ENCODE results near the gene SHQ1.

Gene SHQ1

GRCh38 chr3:72860846-72861245 lies 12.6 kb upstream of the SHQ1 start:
- Histone ChIP-seq H3K36me3 (ENCODE audit: control insufficient read depth, insufficient read depth, low read length) (no peaks in the 10 kb centered on the region), H3K27me3 (replicated peaks; ENCODE audit: control insufficient read depth, insufficient read depth, low read length) (no peaks in the 10 kb centered on the region), H3K4me3 (replicated peaks; ENCODE audit: low read depth, low read length) (no peak overlapping the region)
- TF ChIP-seq, protein P1, sequence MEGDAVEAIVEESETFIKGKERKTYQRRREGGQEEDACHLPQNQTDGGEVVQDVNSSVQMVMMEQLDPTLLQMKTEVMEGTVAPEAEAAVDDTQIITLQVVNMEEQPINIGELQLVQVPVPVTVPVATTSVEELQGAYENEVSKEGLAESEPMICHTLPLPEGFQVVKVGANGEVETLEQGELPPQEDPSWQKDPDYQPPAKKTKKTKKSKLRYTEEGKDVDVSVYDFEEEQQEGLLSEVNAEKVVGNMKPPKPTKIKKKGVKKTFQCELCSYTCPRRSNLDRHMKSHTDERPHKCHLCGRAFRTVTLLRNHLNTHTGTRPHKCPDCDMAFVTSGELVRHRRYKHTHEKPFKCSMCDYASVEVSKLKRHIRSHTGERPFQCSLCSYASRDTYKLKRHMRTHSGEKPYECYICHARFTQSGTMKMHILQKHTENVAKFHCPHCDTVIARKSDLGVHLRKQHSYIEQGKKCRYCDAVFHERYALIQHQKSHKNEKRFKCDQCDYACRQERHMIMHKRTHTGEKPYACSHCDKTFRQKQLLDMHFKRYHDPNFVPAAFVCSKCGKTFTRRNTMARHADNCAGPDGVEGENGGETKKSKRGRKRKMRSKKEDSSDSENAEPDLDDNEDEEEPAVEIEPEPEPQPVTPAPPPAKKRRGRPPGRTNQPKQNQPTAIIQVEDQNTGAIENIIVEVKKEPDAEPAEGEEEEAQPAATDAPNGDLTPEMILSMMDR (IDR thresholded peaks at IDR 0.05; ENCODE audit: insufficient read depth, low read length, poor library complexity, severe bottlenecking), result no peak
- DNase-seq (ENCODE audit: extremely low read depth, insufficient read length), result no peak

DNA sequence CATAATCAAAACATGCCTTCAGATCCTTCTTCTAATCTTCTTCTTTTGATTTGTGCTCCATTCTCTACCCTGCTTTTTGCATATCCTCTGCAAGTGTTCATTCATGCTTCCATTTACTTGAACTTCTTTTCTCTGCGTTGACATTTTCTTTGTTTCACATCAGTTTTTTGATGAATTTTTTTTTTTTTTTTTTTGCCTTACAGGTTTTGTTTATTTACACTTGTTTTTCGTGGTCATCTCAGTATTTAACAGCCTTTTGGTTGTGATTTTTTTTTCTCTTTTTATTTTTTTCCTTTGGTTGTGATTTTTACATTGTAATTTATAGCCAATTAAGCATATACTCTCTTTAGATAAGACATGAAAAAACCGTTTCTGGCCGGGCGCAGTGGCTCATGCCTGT lies 11.8 kb upstream of the SHQ1 start:
- no peak overlapping the region for H3K4me3 ChIP-seq (replicated peaks; ENCODE audit: low read depth, low read length)
- TF ChIP-seq, protein P1 (IDR thresholded peaks at IDR 0.05; ENCODE audit: insufficient read depth, low read length, poor library complexity, severe bottlenecking), result no peak

GRCh38 chr3:72855001-72855400 lies 6.8 kb upstream of the SHQ1 start:
- DNase-seq (ENCODE audit: extremely low read depth, insufficient read length), result no peak
- TF ChIP-seq, protein P1 (IDR thresholded peaks at IDR 0.05; ENCODE audit: insufficient read depth, low read length, poor library complexity, severe bottlenecking), result no peak
- Histone ChIP-seq H3K27me3 (replicated peaks; ENCODE audit: control insufficient read depth, insufficient read depth, low read length) (no peaks in the 10 kb centered on the region), H3K4me3 (replicated peaks; ENCODE audit: low read depth, low read length) (no peak overlapping the region), H3K36me3 (ENCODE audit: control insufficient read depth, insufficient read depth, low read length) (no peaks in the 10 kb centered on the region)

More for the DNA sequence above, 11.8 kb upstream of the SHQ1 start:
- Histone ChIP-seq H3K27me3 (replicated peaks; ENCODE audit: control insufficient read depth, insufficient read depth, low read length) (no peaks in the 10 kb centered on the region), H3K36me3 (ENCODE audit: control insufficient read depth, insufficient read depth, low read length) (no peaks in the 10 kb centered on the region)
- no peak for DNase-seq (ENCODE audit: extremely low read depth, insufficient read length)

- H3K4me3 ChIP-seq (replicated peaks; ENCODE audit: low read depth, low read length), result peak overlapping the region; percentile 98
- no peak for DNase-seq (ENCODE audit: extremely low read depth, insufficient read length)
- TF ChIP-seq, protein P1 (IDR thresholded peaks at IDR 0.05; ENCODE audit: insufficient read depth, low read length, poor library complexity, severe bottlenecking), result no peak
- no peaks in the 10 kb centered on the region for H3K27me3 ChIP-seq (replicated peaks; ENCODE audit: control insufficient read depth, insufficient read depth, low read length)
- H3K36me3 ChIP-seq (ENCODE audit: control insufficient read depth, insufficient read depth, low read length), result no peaks in the 10 kb centered on the region
Measured at GRCh38 chr3:72848703-72849081, 447 bp upstream of the SHQ1 start.

DNA sequence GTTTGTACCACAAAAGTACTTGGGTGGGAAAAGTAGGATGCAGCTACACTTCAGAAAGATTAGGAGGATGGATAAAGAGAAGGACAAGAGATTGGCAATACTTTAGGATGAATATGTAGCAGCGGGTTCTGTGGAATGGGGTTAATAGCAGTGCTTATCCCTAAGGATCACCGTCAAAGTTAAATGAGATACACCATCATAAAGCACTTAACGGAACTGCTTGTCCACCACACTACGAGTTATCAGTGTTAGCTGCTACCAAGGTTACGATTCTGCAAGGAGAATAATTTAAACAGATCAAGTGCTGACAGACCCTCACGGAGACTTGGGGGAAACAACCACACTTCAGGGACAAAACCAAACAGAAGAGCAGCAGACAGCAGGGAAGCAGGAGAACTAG lies 963 bp downstream of the SHQ1 start:
- H3K4me3 ChIP-seq (replicated peaks; ENCODE audit: low read depth, low read length), result peak overlapping the region; percentile 98
- DNase-seq (ENCODE audit: extremely low read depth, insufficient read length), result no peak
- H3K36me3 ChIP-seq (ENCODE audit: control insufficient read depth, insufficient read depth, low read length), result no peaks in the 10 kb centered on the region
- TF ChIP-seq, protein P1 (IDR thresholded peaks at IDR 0.05; ENCODE audit: insufficient read depth, low read length, poor library complexity, severe bottlenecking), result no peak
- H3K27me3 ChIP-seq (replicated peaks; ENCODE audit: control insufficient read depth, insufficient read depth, low read length), result no peaks in the 10 kb centered on the region

DNA sequence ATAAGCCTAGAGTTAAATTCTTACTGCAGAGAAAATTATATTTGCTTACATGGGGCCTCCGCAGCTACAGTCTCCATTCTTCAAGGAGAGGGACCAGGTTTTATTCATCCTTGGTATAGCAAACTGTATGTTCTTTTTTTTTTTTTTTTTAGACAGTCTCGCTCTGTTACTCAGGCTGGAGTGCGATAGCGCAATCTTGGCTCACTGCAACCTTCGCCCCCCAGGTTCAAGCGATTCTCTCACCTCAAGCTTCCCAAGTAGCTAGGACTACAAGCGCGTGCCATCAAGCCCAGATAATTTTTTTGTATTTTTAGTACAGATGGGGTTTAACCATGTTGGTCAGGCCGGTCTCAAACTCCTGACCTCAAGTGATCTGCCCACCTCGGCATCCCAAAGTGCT lies 2.1 kb downstream of the SHQ1 start:
- TF ChIP-seq, protein P1 (IDR thresholded peaks at IDR 0.05; ENCODE audit: insufficient read depth, low read length, poor library complexity, severe bottlenecking), result no peak
- no peaks in the 10 kb centered on the region for H3K27me3 ChIP-seq (replicated peaks; ENCODE audit: control insufficient read depth, insufficient read depth, low read length)
- H3K36me3 ChIP-seq (ENCODE audit: control insufficient read depth, insufficient read depth, low read length), result peaks cover 2% of the 10 kb centered on the region; the same call in 1 of the 2 replicates
- no peak for DNase-seq (ENCODE audit: extremely low read depth, insufficient read length)
- no peak overlapping the region for H3K4me3 ChIP-seq (replicated peaks; ENCODE audit: low read depth, low read length)
